Omental fat pad (tissue), 4 donors: ENCODE results near the gene IL21R. TPM values are rescaled to one million over a fixed set of nuclear protein-coding genes. Genes with fewer than 3 reads are reported as not detected.
"Not testable (repeated sequence)": the region's sequence is repeated elsewhere in the genome, so short reads cannot be mapped to it uniquely, and the experiment has no call there.

ENCODE experiments used
- ATAC-seq: fragments of 150-250 bp; one replicate; pipeline ENCODE4 v1.9.1; 2016; ENCODE audit warnings: mild to moderate bottlenecking, moderate library complexity; ENCODE audit not compliant: low FRiP score
- DNase-seq: peaks from one replicate; pipeline ENCODE4 v3.0.0-alpha.2; 2019; ENCODE audit warnings: low spot score
- total RNA-seq, 4 donors: library from RNA; depleted of rRNA; stranded (reverse); fragments of >200 nt; gene quantifications; one replicate each; pipeline ENCODE4 v1.1.0, GENCODE V29; 2016
- TF ChIP-seq, protein P1 (sequence below), 3 donors: fragments of 450-650 bp; IDR thresholded peaks; one replicate each; pipeline ENCODE4 v1.5.1; 2016 to 2017; ENCODE audit warnings: antibody characterized with exemption in 3 of 3, mild to moderate bottlenecking in 3 of 3, moderate library complexity in 2 of 3

The IL21R gene
- total RNA-seq, 4 donors from 2014 or later = 0.19 to 1.3 (median 0.25) TPM; not detected in 1

DNA sequence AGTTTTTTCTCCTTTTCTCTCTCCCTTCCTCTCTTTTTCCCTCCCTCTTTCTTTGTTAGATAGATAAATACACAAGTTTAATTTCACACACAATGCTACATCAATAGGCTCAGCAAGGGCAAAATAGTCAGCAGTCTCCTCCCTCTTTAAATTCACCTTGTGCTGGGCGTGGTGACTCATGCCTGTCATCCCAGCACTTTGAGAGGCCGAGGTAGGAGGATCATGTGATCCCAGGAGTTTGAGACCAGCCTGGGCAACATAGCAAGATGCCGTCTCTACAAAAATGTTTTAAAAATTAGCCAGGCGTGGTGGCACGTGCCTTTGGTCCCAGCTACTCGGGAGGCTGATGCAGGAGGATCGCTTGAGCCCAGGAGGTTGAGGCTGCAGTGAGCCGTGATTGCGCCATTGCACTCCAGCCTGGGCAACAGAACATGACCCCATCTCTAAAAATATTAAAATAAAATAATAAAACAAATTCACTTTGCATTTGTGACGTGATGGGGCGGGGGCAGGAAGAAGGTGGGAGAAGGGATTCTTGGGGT is 27.4 kb downstream of the IL21R start:
- TF ChIP-seq, protein P1, sequence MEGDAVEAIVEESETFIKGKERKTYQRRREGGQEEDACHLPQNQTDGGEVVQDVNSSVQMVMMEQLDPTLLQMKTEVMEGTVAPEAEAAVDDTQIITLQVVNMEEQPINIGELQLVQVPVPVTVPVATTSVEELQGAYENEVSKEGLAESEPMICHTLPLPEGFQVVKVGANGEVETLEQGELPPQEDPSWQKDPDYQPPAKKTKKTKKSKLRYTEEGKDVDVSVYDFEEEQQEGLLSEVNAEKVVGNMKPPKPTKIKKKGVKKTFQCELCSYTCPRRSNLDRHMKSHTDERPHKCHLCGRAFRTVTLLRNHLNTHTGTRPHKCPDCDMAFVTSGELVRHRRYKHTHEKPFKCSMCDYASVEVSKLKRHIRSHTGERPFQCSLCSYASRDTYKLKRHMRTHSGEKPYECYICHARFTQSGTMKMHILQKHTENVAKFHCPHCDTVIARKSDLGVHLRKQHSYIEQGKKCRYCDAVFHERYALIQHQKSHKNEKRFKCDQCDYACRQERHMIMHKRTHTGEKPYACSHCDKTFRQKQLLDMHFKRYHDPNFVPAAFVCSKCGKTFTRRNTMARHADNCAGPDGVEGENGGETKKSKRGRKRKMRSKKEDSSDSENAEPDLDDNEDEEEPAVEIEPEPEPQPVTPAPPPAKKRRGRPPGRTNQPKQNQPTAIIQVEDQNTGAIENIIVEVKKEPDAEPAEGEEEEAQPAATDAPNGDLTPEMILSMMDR (IDR thresholded peaks at IDR 0.05) = no peak
- ATAC-seq = no peak
- no peak for DNase-seq

DNA sequence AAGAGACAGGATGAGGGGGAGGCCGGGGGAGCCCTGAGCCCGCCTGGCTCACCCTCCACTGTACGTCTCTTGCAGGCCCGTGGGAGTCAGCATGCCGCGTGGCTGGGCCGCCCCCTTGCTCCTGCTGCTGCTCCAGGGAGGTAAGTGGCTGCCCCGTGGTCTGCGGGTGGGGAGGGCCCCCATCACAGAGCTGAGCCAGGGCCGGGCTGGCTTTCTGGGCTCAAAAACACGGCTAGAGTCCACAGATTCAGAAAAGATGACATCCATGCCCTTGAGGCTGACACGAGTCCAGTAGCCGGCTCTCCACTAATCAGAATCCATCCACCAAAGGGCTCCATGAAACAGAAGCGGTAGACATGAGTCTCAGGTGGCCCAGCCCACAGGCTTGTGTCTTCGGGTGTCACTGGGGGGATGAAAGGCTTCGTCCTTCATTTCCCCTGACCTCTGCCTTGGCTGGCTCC is 28.0 kb downstream of the IL21R start:
- TF ChIP-seq, protein P1 (IDR thresholded peaks at IDR 0.05) = no peak
- no peak for DNase-seq
- ATAC-seq = no peak

- DNase-seq = no peak
- no peak for ATAC-seq
- TF ChIP-seq, protein P1 (IDR thresholded peaks at IDR 0.05) = no peak
Measured at GRCh38 chr16:27430512-27430911, 28.5 kb downstream of the IL21R start.

- ATAC-seq (no peak), DNase-seq (no peak)
- TF ChIP-seq, protein P1 (IDR thresholded peaks at IDR 0.05) = no peak
Measured at GRCh38 chr16:27430923-27431484, 29.0 kb downstream of the IL21R start.

DNA sequence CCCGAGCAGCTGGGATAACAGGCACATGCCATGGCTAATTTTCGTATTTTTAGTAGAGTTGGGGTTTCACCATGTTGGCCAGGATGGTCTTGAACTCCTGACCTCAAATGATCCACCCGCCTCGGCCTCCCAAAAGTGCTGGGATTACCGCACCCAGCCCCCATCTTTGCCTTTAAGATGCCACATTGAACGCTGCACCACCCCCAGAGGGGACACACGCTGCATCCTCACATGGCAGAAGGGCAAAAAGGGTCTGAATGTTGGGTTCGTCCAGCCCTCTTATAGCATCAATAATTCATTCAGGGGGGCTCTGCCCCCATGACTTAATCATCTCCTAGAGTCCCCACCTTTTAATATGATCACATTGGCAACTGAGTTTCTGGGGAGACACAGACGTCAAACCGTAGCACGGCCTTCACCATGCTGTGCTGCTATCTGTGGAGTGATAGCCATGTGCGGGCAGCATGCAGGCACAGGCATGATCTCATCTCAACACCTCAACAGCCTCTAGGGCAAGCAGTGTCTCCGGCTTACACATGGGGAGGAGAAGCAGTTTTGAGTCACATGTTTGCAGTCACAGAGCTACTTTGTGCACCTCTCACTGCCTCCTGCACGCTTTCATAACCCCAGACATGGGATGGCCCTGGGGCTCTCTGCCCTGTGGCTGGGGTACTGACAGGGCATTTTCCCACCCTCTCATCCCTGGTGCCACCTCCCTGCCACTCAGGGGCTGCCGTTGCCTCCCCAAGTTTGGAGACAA is 30.0 kb downstream of the IL21R start:
- ATAC-seq (no peak), DNase-seq (no peak)
- TF ChIP-seq, protein P1 (IDR thresholded peaks at IDR 0.05) = no peak

GRCh38 chr16:27432558-27432957 is 30.6 kb downstream of the IL21R start:
- ATAC-seq = no peak
- no peak for DNase-seq
- TF ChIP-seq, protein P1 (IDR thresholded peaks at IDR 0.05) = no peak

GRCh38 chr16:27433191-27433590 is 31.2 kb downstream of the IL21R start:
- ATAC-seq, DNase-seq: not testable (repeated sequence)
